ENCODE results near the gene MYRFL. TPM values are rescaled to one million over a fixed set of nuclear protein-coding genes. Genes with fewer than 3 reads are reported as not detected.

Gene MYRFL
- total RNA-seq, 1 donor from 2014 or later = not detected

DNA sequence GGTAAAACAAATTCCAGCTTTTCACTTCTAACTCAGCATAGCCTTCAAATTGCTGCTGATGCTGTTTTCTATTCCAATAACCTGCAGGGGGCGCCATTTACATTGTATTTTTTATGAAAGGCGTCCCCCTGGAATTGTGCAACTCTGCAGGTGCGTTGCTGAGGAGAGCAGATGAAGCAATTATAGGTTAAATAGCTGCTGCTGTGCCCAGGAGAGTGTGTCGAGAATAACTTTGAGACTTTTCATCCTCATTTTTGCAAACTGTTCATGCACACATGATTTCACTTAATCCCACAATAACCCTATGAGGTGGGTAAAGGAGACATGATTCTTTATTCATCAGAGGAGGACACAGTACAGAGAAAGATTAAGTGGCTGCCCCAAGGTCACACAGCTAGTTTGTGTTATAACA, 75.7 kb downstream of the MYRFL start:
- DNase-seq (ENCODE audit: extremely low spot score in 2 of 2) = no peak
- TF ChIP-seq POLR2AphosphoS5 (IDR thresholded peaks at IDR 0.05; ENCODE audit: insufficient read depth in 1 of 2, low read depth in 1 of 2) = peak in 1 of 2 donors; percentile 56
- no peak for TF ChIP-seq POLR2A (IDR thresholded peaks at IDR 0.05)
- TF ChIP-seq, protein P1, sequence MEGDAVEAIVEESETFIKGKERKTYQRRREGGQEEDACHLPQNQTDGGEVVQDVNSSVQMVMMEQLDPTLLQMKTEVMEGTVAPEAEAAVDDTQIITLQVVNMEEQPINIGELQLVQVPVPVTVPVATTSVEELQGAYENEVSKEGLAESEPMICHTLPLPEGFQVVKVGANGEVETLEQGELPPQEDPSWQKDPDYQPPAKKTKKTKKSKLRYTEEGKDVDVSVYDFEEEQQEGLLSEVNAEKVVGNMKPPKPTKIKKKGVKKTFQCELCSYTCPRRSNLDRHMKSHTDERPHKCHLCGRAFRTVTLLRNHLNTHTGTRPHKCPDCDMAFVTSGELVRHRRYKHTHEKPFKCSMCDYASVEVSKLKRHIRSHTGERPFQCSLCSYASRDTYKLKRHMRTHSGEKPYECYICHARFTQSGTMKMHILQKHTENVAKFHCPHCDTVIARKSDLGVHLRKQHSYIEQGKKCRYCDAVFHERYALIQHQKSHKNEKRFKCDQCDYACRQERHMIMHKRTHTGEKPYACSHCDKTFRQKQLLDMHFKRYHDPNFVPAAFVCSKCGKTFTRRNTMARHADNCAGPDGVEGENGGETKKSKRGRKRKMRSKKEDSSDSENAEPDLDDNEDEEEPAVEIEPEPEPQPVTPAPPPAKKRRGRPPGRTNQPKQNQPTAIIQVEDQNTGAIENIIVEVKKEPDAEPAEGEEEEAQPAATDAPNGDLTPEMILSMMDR (IDR thresholded peaks at IDR 0.05) = peak; percentile 78 to 81 (median 79)
- intact Hi-C loops (cut with DNase I) = no loop called here

DNA sequence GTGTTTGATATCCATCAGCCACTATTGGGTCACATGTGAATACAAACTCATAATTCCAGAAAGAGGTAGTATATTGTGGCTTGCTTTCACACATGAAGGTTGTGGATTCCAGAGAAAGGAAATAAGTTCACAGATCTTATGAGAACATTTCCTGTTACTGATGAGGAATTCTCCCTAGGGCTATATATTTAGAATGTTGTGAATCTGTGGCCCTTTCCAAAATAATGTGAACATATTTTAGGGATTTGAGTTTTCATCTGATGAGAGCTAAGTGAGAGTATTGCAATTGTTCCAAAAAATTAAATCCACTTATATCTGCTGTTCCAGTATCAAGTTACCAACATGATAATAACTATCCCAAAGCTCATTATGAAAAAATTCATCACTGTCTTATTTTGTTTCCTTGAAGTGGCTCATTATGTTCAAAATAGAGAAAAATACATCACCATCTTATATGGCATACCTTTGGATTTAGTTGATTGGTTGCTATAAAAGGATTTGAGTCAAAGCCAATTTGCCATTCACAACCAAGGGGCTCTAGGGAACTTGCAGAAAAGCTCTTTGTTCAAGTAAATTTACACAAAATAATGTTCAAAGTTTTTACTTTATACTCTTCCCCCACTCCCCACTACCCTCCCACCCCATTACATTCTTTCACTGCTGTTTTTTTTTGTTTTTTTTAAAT, 76.3 kb downstream of the MYRFL start:
- Histone ChIP-seq H3K4me3 (no peak overlapping the region), H3K36me3 (no peaks in the 10 kb centered on the region), H3K27ac (no peak overlapping the region), H3K4me1 (peaks cover 6% of the 10 kb centered on the region), H3K9me3 (no peaks in the 10 kb centered on the region), H3K27me3 (no peaks in the 10 kb centered on the region)
- no peak for DNase-seq (ENCODE audit: extremely low spot score in 2 of 2)
- no peak for TF ChIP-seq POLR2A (IDR thresholded peaks at IDR 0.05)
- no peak for TF ChIP-seq POLR2AphosphoS5 (IDR thresholded peaks at IDR 0.05; ENCODE audit: insufficient read depth in 1 of 2, low read depth in 1 of 2)
- TF ChIP-seq, protein P1 (IDR thresholded peaks at IDR 0.05) = no peak
- intact Hi-C loops (cut with DNase I) = no loop called here

More for the DNA sequence above, 75.7 kb downstream of the MYRFL start:
- H3K36me3 ChIP-seq = no peaks in the 10 kb centered on the region
- H3K9me3 ChIP-seq = no peaks in the 10 kb centered on the region
- no peak overlapping the region for H3K4me3 ChIP-seq
- no peaks in the 10 kb centered on the region for H3K27me3 ChIP-seq
- peaks cover 6% of the 10 kb centered on the region for H3K4me1 ChIP-seq
- H3K27ac ChIP-seq = no peak overlapping the region

- intact Hi-C loops (cut with DNase I) = no loop called here
- Histone ChIP-seq H3K4me1 (peaks cover 6% of the 10 kb centered on the region), H3K4me3 (no peak overlapping the region), H3K27me3 (no peaks in the 10 kb centered on the region), H3K27ac (no peak overlapping the region), H3K36me3 (no peaks in the 10 kb centered on the region), H3K9me3 (no peaks in the 10 kb centered on the region)
- DNase-seq (ENCODE audit: extremely low spot score in 2 of 2) = no peak
- no peak for TF ChIP-seq POLR2A (IDR thresholded peaks at IDR 0.05)
- TF ChIP-seq POLR2AphosphoS5 (IDR thresholded peaks at IDR 0.05; ENCODE audit: insufficient read depth in 1 of 2, low read depth in 1 of 2) = no peak
- TF ChIP-seq, protein P1 (IDR thresholded peaks at IDR 0.05) = no peak
These were observed 78.5 kb downstream of the MYRFL start for GRCh38 chr12:69903548-69903947.

GRCh38 chr12:69904777-69905176, 79.8 kb downstream of the MYRFL start:
- no peak for DNase-seq (ENCODE audit: extremely low spot score in 2 of 2)
- no peaks in the 10 kb centered on the region for H3K36me3 ChIP-seq
- intact Hi-C loops (cut with DNase I) = no loop called here
- TF ChIP-seq POLR2A (IDR thresholded peaks at IDR 0.05) = no peak
- no peak for TF ChIP-seq POLR2AphosphoS5 (IDR thresholded peaks at IDR 0.05; ENCODE audit: insufficient read depth in 1 of 2, low read depth in 1 of 2)
- TF ChIP-seq, protein P1 (IDR thresholded peaks at IDR 0.05) = no peak
- H3K4me3 ChIP-seq = no peak overlapping the region
- H3K27me3 ChIP-seq = no peaks in the 10 kb centered on the region
- no peak overlapping the region for H3K27ac ChIP-seq
- H3K9me3 ChIP-seq = no peaks in the 10 kb centered on the region
- H3K4me1 ChIP-seq = peaks cover 6% of the 10 kb centered on the region

DNA sequence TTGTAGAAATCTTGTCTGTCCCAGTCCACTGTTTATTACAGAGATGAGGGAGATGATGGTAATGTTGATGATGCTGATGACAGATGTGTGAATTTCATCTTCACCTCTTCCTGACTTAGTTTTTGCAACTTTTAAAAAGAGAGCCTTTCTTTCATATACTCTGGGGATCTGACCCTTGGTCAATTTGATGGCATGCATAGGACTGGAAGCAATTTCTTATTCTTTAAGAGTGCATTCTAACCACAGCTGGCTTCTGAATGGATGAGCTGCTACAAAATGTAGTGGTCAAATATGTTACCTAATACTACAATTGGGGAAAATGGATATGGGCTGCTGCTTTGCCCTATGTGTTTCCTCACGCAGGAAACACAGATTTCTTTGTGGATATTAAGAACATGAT, 80.8 kb downstream of the MYRFL start:
- no peak for DNase-seq (ENCODE audit: extremely low spot score in 2 of 2)
- H3K36me3 ChIP-seq = no peaks in the 10 kb centered on the region
- peaks cover 3% of the 10 kb centered on the region for H3K4me1 ChIP-seq
- TF ChIP-seq, protein P1 (IDR thresholded peaks at IDR 0.05) = no peak
- TF ChIP-seq POLR2AphosphoS5 (IDR thresholded peaks at IDR 0.05; ENCODE audit: insufficient read depth in 1 of 2, low read depth in 1 of 2) (no peak), POLR2A (IDR thresholded peaks at IDR 0.05) (no peak)
- intact Hi-C loops (cut with DNase I) = no loop called here
- H3K4me3 ChIP-seq = no peak overlapping the region
- no peaks in the 10 kb centered on the region for H3K27me3 ChIP-seq
- no peaks in the 10 kb centered on the region for H3K9me3 ChIP-seq
- H3K27ac ChIP-seq = no peak overlapping the region

Measured in vagina (tissue), 2 donors.